Lower lobe of right lung (tissue), 2 donors: ENCODE measurements around the gene GSTCD. TPM values are rescaled to one million over a fixed set of nuclear protein-coding genes. Genes with fewer than 3 reads are reported as not detected.

Source experiments
- ATAC-seq, 2 donors: fragments of 200-7000 bp; cut with Tn5 transposase; one replicate each; pipeline ENCODE4 v1.9.1; 2020 to 2022; ENCODE audit warnings: mild to moderate bottlenecking in 2 of 2, moderate library complexity in 2 of 2
- DNase-seq: peaks from one replicate; pipeline ENCODE4 v3.0.0-alpha.2; 2020
- H3K27ac ChIP-seq: fragments of 200-600 bp; one replicate; pipeline ENCODE4 v1.8.0; 2022
- H3K27me3 ChIP-seq: fragments of 200-600 bp; one replicate; pipeline ENCODE4 v1.8.0; 2022; ENCODE audit warnings: low read depth
- H3K36me3 ChIP-seq: fragments of 200-600 bp; one replicate; pipeline ENCODE4 v1.8.0; 2022; ENCODE audit warnings: mild to moderate bottlenecking
- H3K4me1 ChIP-seq: fragments of 200-600 bp; one replicate; pipeline ENCODE4 v1.8.0; 2022
- H3K4me3 ChIP-seq: fragments of 200-600 bp; one replicate; pipeline ENCODE4 v1.8.0; 2022; ENCODE audit warnings: mild to moderate bottlenecking
- H3K9me3 ChIP-seq: fragments of 200-600 bp; one replicate; pipeline ENCODE4 v1.8.0; 2022
- intact Hi-C: fragments of 100-400 bp; cut with DNase I; formaldehyde crosslinking; loops from one replicate; pipeline ENCODE4 v1.11.0; 2022
- total RNA-seq: library from RNA; stranded (reverse); fragmentation: NEBNext Ultra II Directional; extraction: Animal tissue kit (Norgen Biotek cat#: 25700); gene quantifications from one replicate; pipeline ENCODE4 v1.2.1, GENCODE V29; 2021
- TF ChIP-seq, protein P1 (sequence below): fragments of 200-600 bp; IDR thresholded peaks from one replicate; pipeline ENCODE4 v1.8.0; 2022; ENCODE audit warnings: antibody characterized with exemption, mild to moderate bottlenecking
- donor health status: DM: no; HTN: yes; CAD: no; lungs with severe emphysema.

GSTCD gene
- total RNA-seq, 1 donor from 2014 or later: 6.7 TPM

DNA sequence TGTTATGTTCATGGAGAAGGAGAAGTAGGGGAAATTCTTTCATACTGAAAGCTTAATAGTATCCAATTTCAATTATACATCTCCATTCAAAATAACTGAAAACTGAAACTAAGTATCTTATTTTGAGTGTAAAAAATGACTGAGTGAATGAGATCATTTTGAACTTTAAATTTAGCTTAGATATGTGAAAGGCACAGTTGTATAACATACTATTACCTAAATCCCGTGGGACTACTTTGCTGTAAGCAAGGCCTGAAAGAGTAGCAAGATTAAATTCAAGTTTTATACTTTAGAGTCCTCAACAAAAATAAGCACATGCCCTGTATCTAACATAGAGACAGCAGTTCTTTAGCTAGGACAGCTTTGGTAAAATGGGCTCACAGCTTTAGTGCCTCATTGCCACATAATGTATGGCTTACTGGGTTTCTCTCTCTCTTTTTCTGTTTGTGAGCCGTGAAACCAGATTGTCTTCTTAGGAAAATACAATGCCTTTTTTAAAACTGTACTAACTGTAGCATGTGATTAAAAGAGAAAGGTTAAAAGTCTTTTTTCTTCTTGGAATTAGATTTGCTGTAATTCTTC lies 43.2 kb downstream of the GSTCD start:
- H3K27me3 ChIP-seq: no peaks in the 10 kb centered on the region
- TF ChIP-seq, protein P1, sequence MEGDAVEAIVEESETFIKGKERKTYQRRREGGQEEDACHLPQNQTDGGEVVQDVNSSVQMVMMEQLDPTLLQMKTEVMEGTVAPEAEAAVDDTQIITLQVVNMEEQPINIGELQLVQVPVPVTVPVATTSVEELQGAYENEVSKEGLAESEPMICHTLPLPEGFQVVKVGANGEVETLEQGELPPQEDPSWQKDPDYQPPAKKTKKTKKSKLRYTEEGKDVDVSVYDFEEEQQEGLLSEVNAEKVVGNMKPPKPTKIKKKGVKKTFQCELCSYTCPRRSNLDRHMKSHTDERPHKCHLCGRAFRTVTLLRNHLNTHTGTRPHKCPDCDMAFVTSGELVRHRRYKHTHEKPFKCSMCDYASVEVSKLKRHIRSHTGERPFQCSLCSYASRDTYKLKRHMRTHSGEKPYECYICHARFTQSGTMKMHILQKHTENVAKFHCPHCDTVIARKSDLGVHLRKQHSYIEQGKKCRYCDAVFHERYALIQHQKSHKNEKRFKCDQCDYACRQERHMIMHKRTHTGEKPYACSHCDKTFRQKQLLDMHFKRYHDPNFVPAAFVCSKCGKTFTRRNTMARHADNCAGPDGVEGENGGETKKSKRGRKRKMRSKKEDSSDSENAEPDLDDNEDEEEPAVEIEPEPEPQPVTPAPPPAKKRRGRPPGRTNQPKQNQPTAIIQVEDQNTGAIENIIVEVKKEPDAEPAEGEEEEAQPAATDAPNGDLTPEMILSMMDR: no peak
- H3K4me1 ChIP-seq: no peaks in the 10 kb centered on the region
- ATAC-seq (no peak), DNase-seq (no peak)
- H3K4me3 ChIP-seq: no peak overlapping the region
- intact Hi-C loops: no loop called here
- no peaks in the 10 kb centered on the region for H3K9me3 ChIP-seq
- no peak overlapping the region for H3K27ac ChIP-seq
- no peaks in the 10 kb centered on the region for H3K36me3 ChIP-seq

DNA sequence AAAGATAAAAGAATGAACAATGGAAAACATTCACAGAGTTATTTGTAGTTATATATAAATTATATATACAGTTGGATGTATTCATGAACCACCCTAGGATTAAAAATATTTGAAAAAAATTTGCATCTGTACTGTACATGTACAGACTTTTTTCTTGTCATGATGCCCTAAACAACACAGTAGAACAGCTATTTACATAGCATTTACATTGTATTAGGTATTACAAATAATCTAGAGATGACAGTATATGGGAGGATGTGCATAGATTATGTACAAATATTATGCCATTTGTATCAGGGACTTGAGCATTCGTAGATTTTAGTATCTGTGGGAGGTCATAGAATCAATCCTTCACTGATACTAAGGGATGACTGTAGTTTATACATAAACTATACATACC lies 44.8 kb downstream of the GSTCD start:
- Histone ChIP-seq H3K4me3 (no peak overlapping the region), H3K27me3 (no peaks in the 10 kb centered on the region), H3K9me3 (no peaks in the 10 kb centered on the region), H3K27ac (no peak overlapping the region), H3K4me1 (no peaks in the 10 kb centered on the region), H3K36me3 (no peaks in the 10 kb centered on the region)
- intact Hi-C loops: no loop called here
- ATAC-seq (no peak), DNase-seq (no peak)
- TF ChIP-seq, protein P1: no peak

DNA sequence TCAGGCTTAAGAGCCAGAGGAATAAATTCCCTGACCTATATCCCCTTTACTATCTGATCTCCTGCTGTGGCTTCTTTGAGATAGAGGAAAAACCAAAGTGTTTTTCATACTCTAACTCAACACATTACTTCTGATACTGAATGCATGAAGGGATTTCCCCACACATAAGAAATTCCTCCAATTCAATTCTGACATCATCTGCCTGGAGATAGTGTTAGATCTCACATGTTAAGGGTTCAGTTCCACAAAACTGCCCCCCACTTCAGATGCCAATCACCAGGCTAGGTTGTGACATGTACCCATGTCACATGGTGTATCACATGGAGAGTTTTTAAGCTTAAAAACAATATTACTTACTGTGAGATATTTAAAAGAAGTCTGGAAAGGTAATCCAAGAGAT lies 46.8 kb downstream of the GSTCD start:
- Histone ChIP-seq H3K4me3 (no peak overlapping the region), H3K27me3 (no peaks in the 10 kb centered on the region), H3K36me3 (no peaks in the 10 kb centered on the region), H3K9me3 (no peaks in the 10 kb centered on the region), H3K4me1 (no peaks in the 10 kb centered on the region), H3K27ac (no peak overlapping the region)
- ATAC-seq (no peak), DNase-seq (no peak)
- intact Hi-C loops: no loop called here
- TF ChIP-seq, protein P1: no peak

DNA sequence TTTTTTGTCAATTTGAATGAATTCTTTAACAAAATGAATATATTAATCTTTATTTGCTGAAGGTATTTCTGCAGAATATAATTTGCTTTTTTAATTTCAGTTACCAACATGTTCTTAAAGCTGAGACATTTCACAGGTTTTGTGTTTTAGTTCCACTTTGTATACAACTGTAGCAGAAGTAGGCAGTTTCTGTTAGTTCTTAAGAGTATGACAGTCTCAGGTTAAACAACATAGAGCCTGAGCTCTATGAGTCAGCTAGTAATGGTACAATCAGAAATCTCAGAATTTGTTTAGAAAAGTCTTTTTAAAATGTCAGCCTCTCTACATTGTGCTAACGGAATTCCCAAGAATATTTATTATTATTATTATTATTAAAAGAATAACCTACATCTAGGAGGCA lies 50.4 kb downstream of the GSTCD start:
- Histone ChIP-seq H3K4me1 (no peaks in the 10 kb centered on the region), H3K36me3 (no peaks in the 10 kb centered on the region), H3K27me3 (no peaks in the 10 kb centered on the region), H3K4me3 (no peak overlapping the region), H3K9me3 (no peaks in the 10 kb centered on the region), H3K27ac (no peak overlapping the region)
- TF ChIP-seq, protein P1: no peak
- intact Hi-C loops: no loop called here
- DNase-seq: no peak
- ATAC-seq: no peak

DNA sequence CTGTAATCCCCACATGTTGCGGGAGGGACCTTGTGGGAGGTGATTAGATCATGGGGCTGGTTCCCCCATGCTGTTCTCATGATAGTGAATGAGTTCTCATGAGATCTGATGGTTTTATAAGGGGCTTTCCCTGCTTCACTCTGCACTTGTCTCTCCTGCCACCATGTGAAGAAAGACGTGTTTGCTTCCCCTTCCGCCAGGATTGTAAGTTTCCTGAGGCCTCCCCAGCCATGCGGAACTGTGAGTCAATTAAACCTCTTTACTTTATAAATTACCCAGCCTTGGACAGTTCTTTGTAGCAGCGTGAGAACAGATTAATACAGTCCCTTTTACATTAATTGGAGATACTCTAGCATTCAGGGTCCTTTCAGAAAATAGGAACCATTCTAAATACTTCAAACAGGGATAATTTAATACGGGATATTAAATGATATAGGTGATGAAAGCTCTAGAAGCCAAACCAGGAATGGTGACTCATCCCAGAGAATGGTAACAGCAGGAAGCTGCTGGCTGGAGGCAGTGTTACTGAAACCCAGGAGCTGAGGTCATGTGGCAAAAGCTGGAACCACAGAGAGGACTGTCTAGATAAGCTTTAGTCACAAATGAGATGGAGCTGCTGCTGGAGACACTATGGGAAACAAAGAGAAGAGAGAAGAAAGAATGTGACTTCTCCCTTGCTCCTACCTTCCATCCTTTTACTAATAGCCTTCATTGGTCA lies 57.3 kb downstream of the GSTCD start:
- TF ChIP-seq, protein P1: no peak
- Histone ChIP-seq H3K4me3 (no peak overlapping the region), H3K4me1 (no peaks in the 10 kb centered on the region), H3K9me3 (peaks cover 1% of the 10 kb centered on the region), H3K27ac (no peak overlapping the region), H3K36me3 (no peaks in the 10 kb centered on the region), H3K27me3 (no peaks in the 10 kb centered on the region)
- DNase-seq (no peak), ATAC-seq (no peak)
- intact Hi-C loops: no loop called here
